Inflammatory macrophage (primary cell): Measurements from ENCODE around the gene PARD3.
A peak's percentile ranks its signal among the peaks of the same experiment; 100 is the strongest.
"Not testable (repeated sequence)": the region's sequence is repeated elsewhere in the genome, so short reads cannot be mapped to it uniquely, and the experiment has no call there.

ENCODE experiments used
- DNase-seq, 2 donors: peaks; one replicate each; pipeline ENCODE4 v3.0.0-alpha.2; 2020 to 2022

The PARD3 gene

DNA sequence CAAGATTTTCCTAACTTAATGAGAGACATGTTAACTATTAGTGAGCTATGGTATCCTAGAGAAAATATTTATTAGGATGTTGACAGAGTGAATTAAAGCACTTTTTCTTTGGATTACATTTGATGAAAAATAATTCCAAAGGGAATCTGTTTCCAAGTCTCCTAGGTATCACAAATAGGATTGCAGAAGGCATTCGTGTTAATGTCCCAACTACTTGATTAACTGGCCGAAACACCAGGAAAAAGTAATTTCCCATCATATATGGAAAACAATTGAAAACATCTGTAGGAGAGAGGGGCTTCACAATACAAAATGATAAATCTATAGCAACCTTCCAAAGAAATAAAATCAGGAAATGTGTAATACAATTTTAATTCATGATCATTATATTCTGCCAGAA, 406.7 kb downstream of the PARD3 start:
- no peak for DNase-seq

DNA sequence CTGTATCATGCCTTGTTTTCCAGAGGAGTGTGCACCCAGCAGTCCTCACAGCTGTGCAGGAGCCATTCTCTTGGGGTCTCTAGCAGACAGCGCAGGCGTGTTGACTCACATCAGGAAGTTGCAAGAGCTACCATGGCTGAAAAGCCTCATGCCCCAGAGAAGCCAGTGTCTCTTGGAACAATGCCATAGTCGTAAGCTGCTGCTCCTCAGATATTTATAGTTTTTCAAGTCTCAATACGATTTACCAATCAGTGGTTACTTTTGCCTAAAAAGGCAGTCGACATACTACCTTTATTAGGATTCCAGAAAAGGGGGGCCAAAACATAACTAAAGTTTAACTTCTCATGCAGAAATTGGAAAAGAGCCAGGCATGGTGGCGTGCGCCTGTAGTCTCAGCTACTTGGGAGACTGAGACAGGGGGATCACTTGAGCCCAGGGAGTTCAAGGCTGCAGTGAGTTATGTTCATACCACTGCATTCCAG, 407.7 kb downstream of the PARD3 start:
- DNase-seq = peak; percentile 60 to 71

DNA sequence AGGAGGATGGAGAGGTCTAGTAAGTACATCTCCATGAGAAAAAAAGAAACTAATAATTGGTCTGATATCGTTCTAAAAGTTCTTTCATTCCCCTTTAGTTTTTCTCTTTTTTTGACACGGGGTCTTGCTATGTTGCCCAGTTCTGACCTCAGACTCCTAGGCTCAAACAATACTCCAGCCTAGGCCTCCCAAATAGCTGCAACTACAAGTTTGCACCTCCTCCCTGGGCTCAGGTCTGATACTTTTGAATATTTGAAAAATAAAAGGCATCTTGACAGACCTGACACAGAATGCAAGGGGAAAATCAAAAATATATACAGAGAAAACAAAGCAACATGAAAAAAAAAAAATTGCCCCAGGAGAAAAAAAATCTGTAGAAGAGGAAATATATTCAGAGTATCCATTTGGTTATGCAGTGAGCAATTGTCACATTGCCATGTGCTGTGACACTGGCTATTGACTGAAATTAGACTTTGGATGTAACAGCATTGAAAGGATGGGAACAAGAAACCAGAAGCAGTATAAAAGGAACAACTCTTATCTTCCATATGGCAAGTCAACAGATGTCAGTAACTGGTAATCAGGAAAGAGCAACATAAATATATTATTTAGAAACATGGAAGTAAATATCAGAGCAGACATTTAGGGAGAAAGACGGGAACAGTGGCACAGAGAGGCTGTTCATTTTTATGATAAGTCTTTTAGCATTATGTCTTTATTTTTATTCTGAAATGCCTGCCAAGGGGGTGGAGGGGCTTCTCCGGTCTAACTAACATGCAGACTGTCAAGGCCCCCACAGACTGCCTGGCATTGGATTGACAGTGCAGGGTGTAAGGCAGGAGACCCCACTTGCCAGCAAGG, 408.4 kb downstream of the PARD3 start:
- peak; percentile 47 to 54 for DNase-seq

DNA sequence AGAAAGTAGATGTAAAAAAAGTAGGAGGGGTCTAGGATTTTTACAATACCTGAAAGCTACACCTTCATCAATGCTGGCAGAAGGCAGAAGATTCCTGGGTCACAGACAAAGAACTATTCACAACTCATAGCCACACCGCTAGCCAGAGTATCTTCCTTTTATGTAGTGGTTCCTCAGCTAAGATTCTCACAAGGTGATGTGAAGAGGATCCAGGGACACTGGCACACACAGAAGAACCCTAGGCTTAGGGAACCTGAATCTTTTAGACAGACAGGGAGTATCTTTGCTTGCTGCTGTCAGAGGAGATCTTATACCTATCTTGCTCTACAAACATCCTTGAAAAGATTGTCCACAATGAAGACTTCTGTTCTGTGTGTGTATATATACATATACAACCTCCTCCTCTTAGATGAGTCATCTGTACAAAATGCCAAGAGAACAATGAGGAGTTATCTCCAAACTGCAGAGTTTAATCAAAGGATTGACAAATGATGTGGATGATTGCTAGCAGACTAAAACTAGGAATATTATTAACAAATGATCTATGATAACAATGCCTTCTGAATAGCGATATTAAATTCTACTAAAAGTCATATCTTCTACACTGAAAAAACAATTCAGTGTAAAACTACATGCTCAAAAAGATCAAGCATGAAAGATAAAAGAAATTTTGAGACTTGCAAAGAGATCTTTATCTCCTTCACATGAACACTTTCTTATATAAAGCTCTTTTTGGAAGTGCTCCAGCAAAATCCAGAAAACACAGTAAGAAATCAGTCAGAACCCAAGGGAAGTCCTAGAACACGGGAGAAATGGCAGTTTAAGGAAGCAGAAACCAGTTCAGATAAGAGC, 409.3 kb downstream of the PARD3 start:
- DNase-seq = no peak

DNA sequence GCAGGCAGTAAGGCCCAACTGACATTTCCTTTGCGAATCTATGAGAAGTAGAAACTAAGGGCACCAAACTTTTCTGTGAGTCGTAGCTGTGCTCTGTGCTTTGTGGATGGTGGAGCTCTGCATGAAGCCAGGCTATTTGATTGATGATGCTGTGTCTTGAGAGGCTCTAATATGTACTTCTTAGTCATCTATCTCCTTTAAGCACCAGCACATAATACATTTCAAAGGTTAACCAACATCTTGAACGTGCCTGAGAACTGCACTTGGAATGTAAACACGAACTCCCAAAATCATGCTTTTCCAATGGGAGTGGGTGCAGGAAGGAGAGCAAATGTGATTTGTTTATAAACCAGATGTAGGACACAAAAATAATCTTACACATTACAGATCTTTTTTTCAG, 411.6 kb downstream of the PARD3 start:
- no peak for DNase-seq

DNA sequence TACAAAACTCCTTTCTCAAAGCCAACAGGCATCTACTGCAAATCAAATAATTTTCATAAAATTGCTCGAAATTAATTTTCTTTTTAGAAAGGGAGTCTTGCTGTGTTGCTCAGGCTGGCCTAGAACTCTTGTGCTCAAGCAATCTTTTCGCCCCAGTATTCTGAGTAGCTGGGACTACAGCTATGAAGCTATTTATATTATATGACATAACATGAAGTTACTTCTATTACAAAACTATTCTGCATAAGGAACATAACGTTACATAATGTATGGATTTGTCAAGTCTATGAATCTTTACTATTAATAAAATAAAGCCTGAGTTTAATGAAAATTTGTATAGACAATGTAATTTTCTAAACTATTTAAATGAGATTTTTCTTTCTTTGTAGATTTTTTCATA, 415.0 kb downstream of the PARD3 start:
- peak; percentile 27 to 67 for DNase-seq

DNA sequence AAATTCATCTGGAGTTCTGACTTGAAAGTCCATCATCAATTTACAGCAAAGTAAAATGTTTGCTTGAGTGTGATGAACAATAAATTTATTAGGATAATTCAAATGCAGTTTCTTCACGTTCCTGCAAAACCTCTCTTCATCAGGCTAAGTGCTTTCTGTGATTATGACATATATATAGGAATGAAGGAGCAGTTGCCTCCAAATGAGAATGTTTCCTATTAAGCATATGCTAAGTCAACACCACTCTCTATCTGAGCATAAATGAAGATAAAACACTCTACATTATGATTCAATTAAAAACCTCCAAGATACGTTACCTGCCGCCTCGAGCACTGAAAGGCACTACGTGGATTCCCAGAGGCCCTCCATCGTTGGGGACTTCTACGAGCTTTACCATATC, 416.1 kb downstream of the PARD3 start:
- no peak for DNase-seq

DNA sequence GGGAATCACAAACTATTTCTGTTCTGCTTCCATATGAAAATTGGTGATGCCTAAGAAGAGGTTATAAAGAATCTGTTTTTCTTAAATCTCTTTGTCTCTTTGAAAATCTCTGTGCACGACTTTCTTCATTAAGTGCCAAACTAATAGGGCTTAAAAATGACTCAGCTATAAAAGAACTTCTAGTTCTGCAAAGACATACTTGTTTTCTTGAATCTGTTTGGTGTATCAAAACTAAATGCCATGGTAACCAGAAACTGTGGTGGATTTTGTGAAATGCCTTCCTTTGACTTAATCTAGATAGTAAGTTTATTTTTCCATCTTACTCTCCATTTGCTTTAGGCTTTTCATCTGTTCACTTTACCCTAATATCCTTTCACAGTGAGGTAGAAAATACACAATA, 417.8 kb downstream of the PARD3 start:
- DNase-seq = peak in 1 of 2 donors; percentile 22

DNA sequence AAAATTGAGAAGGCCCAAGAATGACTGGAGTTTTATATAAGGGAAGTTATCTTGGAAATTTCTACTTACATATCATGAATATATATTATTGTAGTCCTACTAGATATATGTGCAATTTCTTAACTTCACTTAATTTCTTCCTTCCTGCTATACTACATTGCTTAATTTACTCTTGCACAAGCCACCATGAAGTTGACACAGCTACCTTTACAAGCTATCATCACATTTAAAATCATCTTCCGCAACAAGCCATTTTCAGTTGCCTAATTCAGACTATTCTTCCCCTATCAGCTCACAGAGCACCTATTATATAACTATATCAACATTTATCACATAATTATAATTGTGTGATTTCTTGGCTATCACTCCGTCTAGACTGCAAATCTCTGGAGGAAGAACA, 418.4 kb downstream of the PARD3 start:
- DNase-seq = peak; percentile 15 to 80

DNA sequence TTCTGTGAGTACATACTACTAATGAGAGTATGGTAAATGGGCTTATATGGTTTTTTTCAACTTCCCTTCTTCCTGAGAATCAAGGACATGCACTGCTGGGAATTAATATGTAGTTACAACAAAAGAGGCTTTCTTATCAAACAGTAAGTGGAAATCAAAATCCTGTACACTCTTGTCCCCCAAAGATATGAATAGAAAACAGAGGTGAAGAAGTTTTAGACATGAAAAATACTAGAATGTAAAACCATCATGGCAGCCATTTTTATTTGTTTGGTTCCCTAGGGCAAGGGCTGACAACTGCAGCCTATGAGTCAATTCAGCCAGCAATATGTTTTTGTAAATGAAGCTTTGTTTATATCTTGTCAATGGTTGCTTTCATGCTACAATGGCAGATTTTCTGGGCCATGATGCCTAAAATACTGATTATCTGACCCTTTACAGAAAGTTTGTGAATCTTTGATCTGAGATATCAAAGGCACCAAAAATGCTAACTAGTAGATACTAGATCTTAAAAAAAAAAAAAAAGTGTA, 422.4 kb downstream of the PARD3 start:
- DNase-seq = no peak

DNA sequence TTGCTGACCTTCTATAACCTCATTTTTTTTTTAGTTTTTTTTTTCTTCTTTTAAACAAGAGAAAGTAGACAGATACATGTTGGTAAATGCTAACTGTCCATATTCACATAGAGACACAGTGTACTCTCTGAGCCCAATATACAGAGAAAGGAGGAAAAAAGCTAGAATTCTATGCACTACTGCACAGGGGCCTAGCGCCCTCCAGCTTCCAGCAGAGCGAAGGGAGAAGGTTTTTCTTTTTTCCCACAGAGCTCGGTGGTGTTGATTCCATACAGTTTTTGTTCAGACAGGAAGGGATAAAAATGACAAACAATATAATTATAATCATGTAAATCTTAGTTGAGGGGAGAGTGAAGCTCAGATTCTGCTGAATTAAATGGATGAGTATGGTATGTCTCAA, 423.9 kb downstream of the PARD3 start:
- DNase-seq = not testable (repeated sequence)

DNA sequence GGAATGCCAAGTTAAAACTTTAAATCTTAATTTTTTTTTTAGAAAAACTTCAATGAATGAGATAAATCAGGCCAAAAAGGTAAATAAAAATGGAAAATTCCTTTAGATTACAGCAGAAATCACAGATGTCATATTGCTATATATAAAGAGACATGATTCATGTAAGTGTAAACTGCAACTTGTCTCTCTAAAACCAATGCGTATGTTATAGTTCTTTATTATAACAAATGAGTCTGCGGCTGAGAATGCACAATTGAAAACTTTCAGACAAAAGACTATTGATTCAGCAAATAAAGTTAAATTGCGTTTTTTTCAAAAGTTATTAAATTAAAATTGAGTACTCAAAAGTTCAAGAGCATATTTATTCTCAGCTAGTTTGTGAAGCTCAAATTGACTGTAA, 425.3 kb downstream of the PARD3 start:
- no peak for DNase-seq

DNA sequence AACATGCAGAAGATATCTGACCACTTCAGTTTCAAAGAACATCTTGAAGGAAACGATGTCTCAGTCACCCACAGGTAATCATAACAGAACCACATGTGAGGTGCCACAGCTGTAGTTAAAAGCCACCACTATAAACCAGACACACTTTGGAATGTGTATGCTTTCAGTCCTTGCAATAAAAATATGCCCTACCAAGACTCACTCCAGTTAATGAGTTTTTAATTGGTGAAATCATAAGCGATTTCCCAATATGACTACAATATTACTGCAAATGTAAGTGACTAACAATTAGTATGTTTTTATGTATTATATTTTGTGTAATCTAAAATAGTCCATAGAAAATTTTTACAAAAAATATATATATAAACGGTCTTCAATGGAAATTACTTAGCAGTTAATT, 428.2 kb downstream of the PARD3 start:
- no peak for DNase-seq

DNA sequence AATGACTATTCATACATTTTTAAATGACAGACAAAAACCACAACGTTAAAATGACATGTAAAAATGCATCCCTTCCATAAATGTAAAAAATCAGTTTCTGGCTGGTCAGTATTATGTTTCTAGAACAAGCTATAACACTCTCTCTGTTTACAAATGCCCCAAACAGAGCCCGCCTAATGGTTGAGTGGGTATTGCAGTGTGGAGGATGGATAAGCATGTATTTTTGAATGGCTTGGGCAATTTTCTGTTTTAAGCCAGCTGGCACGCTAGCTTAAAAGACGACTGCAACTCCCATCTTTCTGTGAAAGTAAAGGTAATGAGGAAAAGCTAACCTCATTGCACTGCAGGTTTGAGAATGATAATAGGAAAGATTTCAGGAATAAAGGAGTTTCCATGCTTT, 430.7 kb downstream of the PARD3 start:
- no peak for DNase-seq

DNA sequence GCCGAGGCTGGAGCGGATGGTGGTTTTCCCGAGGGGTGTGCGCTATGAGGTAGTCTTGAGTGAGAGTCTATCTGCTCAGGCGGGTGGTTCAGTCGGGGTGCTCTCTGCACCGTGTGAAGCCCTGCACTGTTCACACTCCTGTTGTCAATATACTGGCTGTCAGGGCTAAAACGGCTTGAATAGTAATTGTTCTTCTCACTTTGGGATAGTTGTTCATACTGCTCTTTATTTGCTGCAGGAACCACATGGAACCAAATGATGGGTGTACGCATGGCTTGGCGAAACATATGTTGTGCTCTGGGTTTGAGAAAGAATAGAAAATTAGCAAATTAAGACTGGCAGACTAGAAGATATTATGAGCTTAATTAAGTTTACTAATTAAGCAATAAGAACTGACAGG, 432.5 kb downstream of the PARD3 start:
- DNase-seq = no peak

DNA sequence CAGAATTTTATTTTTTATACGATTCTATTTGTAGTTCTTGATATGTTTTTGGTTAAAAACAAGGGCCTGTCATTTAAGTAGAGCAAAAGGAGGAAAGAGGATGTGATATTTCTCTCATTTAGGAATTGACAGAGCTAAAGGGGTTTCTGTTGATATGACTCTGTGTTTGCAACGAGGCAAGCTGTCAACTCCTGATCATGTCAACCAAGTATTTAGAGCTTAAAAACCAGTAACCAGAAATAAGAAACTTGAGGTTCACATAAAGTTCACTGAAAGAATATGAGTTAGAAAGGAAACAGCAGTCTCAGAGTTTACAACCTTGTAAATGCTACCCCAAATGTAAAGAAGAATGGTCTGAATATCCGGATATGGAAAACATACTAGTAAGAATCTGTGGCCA, 434.2 kb downstream of the PARD3 start:
- no peak for DNase-seq

DNA sequence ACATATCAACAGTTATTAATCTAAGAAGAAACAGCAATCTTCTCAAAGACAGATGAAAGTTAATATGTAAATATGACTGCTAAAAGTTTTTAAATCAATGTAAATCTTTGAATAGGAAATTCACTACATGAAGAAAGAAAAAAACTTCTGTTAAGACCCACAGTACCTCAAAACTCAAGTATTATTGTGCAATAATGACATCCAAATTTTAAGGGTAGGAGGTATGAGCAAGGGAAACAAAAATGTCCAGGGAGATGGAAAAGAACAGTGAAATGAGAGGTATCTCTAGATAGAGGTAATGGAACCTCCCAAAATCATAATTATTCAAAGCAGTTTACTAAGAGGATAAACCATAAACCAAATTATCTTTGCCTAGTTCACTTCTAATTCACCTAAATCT, 436.8 kb downstream of the PARD3 start:
- no peak for DNase-seq

DNA sequence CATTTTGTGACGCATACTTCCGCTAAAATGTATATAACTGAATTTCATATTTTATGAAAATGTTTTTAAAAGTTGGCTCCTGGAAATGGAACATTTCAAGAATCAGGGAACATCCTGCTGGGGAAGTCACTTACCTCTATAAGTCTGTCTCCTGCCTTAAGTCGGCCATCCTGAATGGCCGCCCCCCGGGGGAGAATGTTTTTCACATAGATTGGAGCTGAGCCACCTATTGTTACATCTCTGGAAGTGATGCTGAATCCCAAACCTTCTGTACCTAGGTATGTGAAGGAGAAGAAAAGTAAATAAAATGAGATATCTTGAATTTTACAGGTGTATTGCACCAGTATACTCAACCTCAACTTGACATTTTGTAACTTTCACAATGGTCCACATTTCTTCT, 437.3 kb downstream of the PARD3 start:
- DNase-seq = no peak

DNA sequence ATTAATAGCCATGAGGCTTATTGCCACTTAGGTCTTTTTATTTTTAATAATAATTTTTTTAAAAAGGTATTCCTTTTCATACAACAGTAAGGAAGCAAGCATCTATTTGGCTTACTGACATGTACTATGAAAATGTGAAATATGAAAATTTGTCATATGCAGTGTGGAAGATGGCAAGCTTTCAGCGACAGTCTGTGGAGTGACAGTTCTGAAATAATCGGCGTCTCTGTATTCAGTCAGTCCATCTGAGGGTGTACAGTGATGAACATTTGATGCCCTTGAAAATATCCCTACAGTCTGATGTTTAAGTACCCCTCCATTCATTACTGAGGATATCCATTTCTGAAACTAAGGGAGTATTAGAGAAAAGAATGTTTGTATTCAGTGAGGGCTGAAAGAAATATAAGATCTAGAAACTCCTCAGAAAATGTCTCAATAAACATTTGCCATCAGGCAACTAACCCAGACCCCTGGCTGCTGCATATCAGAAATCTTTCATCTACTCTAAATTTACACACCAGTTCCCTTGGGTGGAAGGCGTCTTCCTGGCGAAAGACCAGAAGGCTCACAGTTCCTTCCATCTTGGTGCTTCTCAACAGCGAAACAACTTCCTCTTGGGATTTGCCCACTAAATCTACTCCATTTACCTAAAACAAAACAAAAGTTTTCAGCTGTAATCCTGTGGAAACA, 440.6 kb downstream of the PARD3 start:
- peak in 1 of 2 donors; percentile 54 for DNase-seq

DNA sequence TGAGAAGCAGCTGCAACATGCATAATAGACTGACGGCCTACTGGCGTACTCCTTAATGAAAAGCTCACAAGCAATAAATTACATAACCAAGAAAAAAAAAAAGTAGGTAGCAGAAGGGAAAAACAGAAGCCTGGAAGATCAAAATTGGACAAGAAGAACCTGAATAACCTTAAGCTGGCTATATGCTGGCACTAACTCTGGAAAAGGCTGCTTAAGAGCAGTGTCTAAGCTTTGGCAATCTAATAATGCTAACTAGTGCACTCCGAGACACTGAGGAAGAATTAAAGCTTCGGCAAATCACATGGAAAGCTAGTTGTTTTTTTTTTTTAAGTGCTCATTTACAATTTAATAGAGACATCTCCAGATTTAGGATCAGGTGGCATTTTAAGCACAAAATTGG, 441.9 kb downstream of the PARD3 start:
- no peak for DNase-seq

DNA sequence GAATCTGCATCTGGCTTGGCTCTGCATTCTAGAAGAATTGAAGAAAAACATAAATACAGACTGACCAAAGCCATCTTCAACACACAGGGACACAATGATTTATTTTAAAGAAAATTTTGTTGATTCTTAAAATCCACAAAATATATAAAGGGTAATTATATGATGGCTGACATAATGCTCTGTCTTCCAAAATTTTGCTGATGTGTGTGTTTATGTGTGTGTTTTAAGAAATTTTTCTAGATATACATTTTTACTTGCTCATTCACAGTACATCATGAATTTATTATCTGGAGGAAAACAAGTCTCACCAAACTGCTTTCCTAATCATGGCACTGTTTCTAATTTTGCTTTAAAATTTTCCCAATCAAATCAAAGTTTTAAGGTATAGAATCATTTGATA, 442.6 kb downstream of the PARD3 start:
- no peak for DNase-seq

DNA sequence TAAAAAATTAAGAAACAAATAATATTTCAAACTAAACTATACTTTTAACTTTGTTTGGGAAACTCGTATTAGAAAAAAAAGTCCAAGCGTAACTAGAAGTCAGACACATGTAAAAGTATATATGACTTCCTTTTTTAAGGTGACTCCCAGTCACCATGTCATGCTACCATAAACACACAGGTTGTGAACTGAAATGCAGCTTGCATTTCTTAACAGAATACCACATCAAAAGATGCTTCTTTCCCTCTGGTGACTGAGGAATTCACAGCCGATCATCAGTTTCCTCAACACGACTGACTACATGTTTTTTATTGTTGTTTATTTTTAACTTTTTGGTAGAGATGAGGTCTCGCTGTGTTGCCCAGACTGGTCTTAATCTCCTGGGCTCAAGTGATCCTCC, 445.0 kb downstream of the PARD3 start:
- DNase-seq = no peak

DNA sequence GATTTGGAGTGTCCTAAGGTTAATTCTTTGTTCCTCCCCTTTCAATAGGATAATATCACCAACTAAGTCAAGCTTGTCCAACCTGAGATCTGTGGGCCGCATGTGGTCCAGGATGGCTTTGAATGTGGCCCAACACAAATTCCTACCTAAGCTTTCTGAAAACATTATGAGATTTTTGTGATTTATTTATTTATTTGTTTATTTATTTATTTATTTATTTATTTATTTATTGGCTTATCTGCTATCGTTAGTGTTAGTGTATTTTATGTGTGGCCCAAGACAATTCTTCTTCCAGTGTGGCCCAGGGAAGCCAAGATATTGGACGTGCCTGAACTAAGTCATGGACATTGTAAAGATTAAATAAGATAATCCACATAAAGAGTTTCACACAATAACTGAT, 446.0 kb downstream of the PARD3 start:
- DNase-seq = no peak
